Renal cortex interstitium (tissue), 3 donors: ENCODE measurements around the gene DHTKD1. TPM values are rescaled to one million over a fixed set of nuclear protein-coding genes. Genes with fewer than 3 reads are reported as not detected.

Experiments
- polyA plus RNA-seq, 3 donors: library from polyadenylated mRNA; unstranded; fragments of 120-200 nt; gene quantifications; one replicate each; pipeline ENCODE4 v1.2.1, GENCODE V29; 2013; ENCODE audit not compliant: insufficient read length in 3 of 3

Gene DHTKD1
- polyA plus RNA-seq, 3 donors = 28.6 to 38.0 (median 34.9) TPM

Other genes with a start within 250 kb of the DHTKD1 start
- 1 to 10 TPM; 3.8 to 6.6 (median 5.4) TPM for gene PROSER2, start 245.6 kb upstream of the DHTKD1 start, polyA plus RNA-seq
- 10 to 100 TPM; 33.8 to 38.3 (median 36.1) TPM for gene UPF2, start 26.1 kb upstream of the DHTKD1 start, polyA plus RNA-seq
- 10 to 100 TPM; 14.3 to 21.7 (median 17.8) TPM for gene SEC61A2, start 60.7 kb downstream of the DHTKD1 start, polyA plus RNA-seq
- 10 to 100 TPM; 79.3 to 85.1 (median 84.8) TPM for gene NUDT5, start 126.9 kb downstream of the DHTKD1 start, polyA plus RNA-seq
- gene CDC123, start 127.2 kb downstream of the DHTKD1 start, polyA plus RNA-seq = 100 to 1,000 TPM; 105 to 141 (median 123) TPM